Activated T-cell treated with anti-CD3 and anti-CD28 coated beads, Interleukin-2, amount 50 U/mL, for 4 hours (primary cell): ENCODE measurements around the gene HLA-DRB1. TPM values are rescaled to one million over a fixed set of nuclear protein-coding genes. Genes with fewer than 3 reads are reported as not detected.
"Not testable (repeated sequence)": the region's sequence is repeated elsewhere in the genome, so short reads cannot be mapped to it uniquely, and the experiment has no call there.

Source experiments
- ATAC-seq, 2 donors: fragments of 200-7000 bp; cut with Tn5 transposase; one replicate each; pipeline ENCODE4 v1.10.0; 2021
- DNase-seq: peaks from one replicate; pipeline ENCODE4 v3.0.0-alpha.2; 2020
- H3K27me3 Mint-ChIP-seq: one replicate; pipeline ENCODE4 v1.8.0; 2021; ENCODE audit warnings: low read depth, mixed read lengths
- H3K36me3 Mint-ChIP-seq: one replicate; pipeline ENCODE4 v1.8.0; 2022; ENCODE audit warnings: mixed read lengths; ENCODE audit not compliant: insufficient read depth
- H3K4me1 Mint-ChIP-seq: one replicate; pipeline ENCODE4 v1.8.0; 2021; ENCODE audit warnings: low read depth, mixed read lengths
- H3K4me3 Mint-ChIP-seq: one replicate; pipeline ENCODE4 v1.8.0; 2021; ENCODE audit warnings: mild to moderate bottlenecking, moderate library complexity, mixed read lengths
- H3K9me3 Mint-ChIP-seq: one replicate; pipeline ENCODE4 v1.8.0; 2021; ENCODE audit warnings: mixed read lengths
- total RNA-seq, 3 donors: library from RNA; stranded (reverse); gene quantifications; one replicate each; pipeline ENCODE4 v1.2.1, GENCODE V29; 2021

Gene HLA-DRB1
- total RNA-seq, 3 donors from 2014 or later: 6.4 to 15.0 (median 11.3) TPM

DNA sequence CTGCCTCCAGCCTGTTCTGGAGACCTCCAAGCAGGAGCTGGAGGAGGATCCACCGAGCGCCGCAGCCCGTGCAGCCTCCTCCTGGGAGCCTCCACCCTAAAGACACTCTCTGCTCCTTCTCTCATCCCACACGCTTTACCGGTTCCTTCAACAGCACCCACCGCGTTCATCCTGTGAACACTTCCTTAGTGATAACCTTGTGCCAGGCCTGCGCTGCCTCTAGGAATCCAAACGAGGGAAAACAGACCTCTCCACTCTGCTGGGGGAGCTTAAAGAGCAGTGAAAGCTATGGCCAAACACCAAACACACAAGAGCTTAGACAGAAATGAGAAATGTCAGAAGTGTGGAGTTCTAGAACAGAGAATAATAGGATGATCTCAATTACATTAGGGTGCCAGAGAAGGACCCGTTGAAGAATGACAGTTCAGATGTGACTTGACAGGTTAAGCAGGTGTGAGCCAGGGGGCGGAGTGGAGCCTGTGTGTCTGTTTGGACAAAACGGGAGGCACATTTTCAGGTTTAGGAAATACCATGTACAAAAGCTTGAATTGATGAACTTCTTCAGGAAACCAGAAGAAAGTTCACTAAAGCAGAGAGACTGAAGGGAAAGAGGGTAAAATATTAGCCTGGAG is 31.1 kb downstream of the HLA-DRB1 start:
- no peak for DNase-seq

DNA sequence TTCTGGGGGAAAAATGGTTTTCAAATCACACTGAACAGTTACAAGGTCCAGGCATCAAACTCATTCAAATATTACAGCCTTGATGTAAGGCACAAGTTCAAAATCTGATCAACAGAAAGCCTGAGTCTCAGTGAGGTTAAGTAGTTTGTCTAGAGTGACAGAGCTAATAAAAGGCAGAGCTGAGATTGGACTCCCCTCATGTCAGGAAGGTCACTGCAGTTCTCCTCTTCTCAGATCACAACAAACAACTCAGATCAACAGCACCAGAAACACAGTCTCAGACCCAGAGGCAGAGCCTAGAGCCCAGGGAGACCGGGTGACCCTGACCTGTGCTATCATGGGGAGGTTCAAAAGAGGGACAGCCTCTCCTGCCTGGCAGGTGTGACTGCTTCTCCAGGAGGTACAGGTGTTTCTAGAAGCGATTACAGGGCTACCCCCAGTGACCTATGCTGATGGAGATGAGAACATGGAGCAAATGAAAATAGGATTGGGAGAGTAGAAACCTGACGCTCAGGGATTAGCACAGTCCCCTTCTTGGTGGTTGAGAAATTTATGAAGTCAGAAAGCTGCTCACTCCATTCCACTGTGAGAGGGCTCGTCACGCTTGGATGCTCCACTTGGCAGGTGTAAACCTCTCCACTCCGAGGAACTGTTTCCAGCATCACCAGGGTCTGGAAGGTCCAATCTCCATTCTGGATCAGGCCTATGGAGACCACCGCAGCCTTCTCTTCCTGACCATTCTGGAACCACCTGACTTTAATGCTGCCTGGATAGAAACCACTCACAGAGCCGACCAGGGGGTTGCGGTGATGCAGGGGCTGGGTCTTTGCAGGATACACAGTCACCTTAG is 35.3 kb downstream of the HLA-DRB1 start:
- no peak for DNase-seq
- Mint-ChIP-seq H3K27me3 (peaks cover 7% of the 10 kb centered on the region), H3K4me3 (no peak overlapping the region), H3K9me3 (no peaks in the 10 kb centered on the region), H3K4me1 (no peaks in the 10 kb centered on the region), H3K36me3 (no peaks in the 10 kb centered on the region)
- ATAC-seq: no peak

More for the DNA sequence above, 31.1 kb downstream of the HLA-DRB1 start:
- no peaks in the 10 kb centered on the region for H3K4me1 Mint-ChIP-seq
- H3K9me3 Mint-ChIP-seq: no peaks in the 10 kb centered on the region
- H3K4me3 Mint-ChIP-seq: peak overlapping the region; percentile 45
- H3K36me3 Mint-ChIP-seq: no peaks in the 10 kb centered on the region
- peaks cover 3% of the 10 kb centered on the region for H3K27me3 Mint-ChIP-seq
- no peak for ATAC-seq

- ATAC-seq (no peak), DNase-seq (no peak)
- Mint-ChIP-seq H3K4me1 (no peaks in the 10 kb centered on the region), H3K27me3 (peaks cover 6% of the 10 kb centered on the region), H3K36me3 (no peaks in the 10 kb centered on the region), H3K4me3 (no peak overlapping the region), H3K9me3 (no peaks in the 10 kb centered on the region)
Observed at GRCh38 chr6:32553037-32553742, 36.5 kb downstream of the HLA-DRB1 start.

- DNase-seq (no peak), ATAC-seq (no peak)
- Mint-ChIP-seq H3K36me3 (no peaks in the 10 kb centered on the region), H3K27me3 (peaks cover 6% of the 10 kb centered on the region), H3K4me1 (no peaks in the 10 kb centered on the region), H3K4me3 (no peak overlapping the region), H3K9me3 (no peaks in the 10 kb centered on the region)
Observed at GRCh38 chr6:32551410-32551809, 38.2 kb downstream of the HLA-DRB1 start.

- Mint-ChIP-seq H3K4me1 (no peaks in the 10 kb centered on the region), H3K4me3 (no peak overlapping the region), H3K9me3 (peaks cover 8% of the 10 kb centered on the region), H3K36me3 (no peaks in the 10 kb centered on the region), H3K27me3 (peaks cover 5% of the 10 kb centered on the region)
- no peak for DNase-seq
- no peak for ATAC-seq
Observed at GRCh38 chr6:32539839-32540238, 49.8 kb downstream of the HLA-DRB1 start.

GRCh38 chr6:32530431-32530793 is 59.2 kb downstream of the HLA-DRB1 start:
- not testable (repeated sequence) for H3K4me3 Mint-ChIP-seq, H3K4me1 Mint-ChIP-seq, ATAC-seq, H3K9me3 Mint-ChIP-seq, DNase-seq, H3K27me3 Mint-ChIP-seq, H3K36me3 Mint-ChIP-seq

GRCh38 chr6:32529697-32530430 is 59.8 kb downstream of the HLA-DRB1 start, which contains the start of gene HLA-DRB5:
TSS of gene HLA-DRB5 (minus strand) at chr6:32530287. CDS start at chr6:32530224, 63 bp downstream.
- no peaks in the 10 kb centered on the region for H3K9me3 Mint-ChIP-seq

More at GRCh38 chr6:32529697-32530430, 59.8 kb downstream of the HLA-DRB1 start, which contains the start of gene HLA-DRB5:
- Mint-ChIP-seq H3K36me3 (no peaks in the 10 kb centered on the region), H3K4me3 (peak within 1 kb of the TSS; percentile 70), H3K27me3 (no peaks in the 10 kb centered on the region), H3K4me1 (peaks cover 7% of the 10 kb centered on the region)
- DNase-seq (no peak), ATAC-seq (peak; percentile 48 to 61)

Other genes starting within 250 kb of the HLA-DRB1 start
- gene TSBP1, start 217.9 kb downstream of the HLA-DRB1 start, total RNA-seq: not detected
- not detected for gene BTNL2, start 182.7 kb downstream of the HLA-DRB1 start, total RNA-seq
- 10 to 100 TPM; 14.2 to 37.3 (median 18.4) TPM for gene HLA-DRA, start 150.0 kb downstream of the HLA-DRB1 start, total RNA-seq
- 1 to 10 TPM; 1.1 to 6.0 (median 2.5) TPM for gene HLA-DRB5, start 59.6 kb downstream of the HLA-DRB1 start, total RNA-seq
- gene HLA-DQA1, start 47.6 kb upstream of the HLA-DRB1 start, total RNA-seq: 10 to 100 TPM in 1 of 3 donors, 1 to 10 TPM in 2; 6.6 to 13.1 (median 6.7) TPM
- 10 to 100 TPM in 1 of 3 donors, 1 to 10 TPM in 2; 3.8 to 12.5 (median 6.2) TPM for gene HLA-DQB1, start 76.8 kb upstream of the HLA-DRB1 start, total RNA-seq
- gene HLA-DQA2, start 151.5 kb upstream of the HLA-DRB1 start, total RNA-seq: under 1 TPM in 2 of 3 donors, not detected in 1; 0.41 to 0.50 TPM
- gene HLA-DQB2, start 173.7 kb upstream of the HLA-DRB1 start, total RNA-seq: under 1 TPM in 2 of 3 donors, not detected in 1; 0.56 to 0.82 TPM
- 1 to 10 TPM in 2 of 3 donors, under 1 TPM in 1; 0.82 to 2.0 (median 1.2) TPM for gene HLA-DOB, start 227.2 kb upstream of the HLA-DRB1 start, total RNA-seq
- gene TAP2, start 248.9 kb upstream of the HLA-DRB1 start, total RNA-seq: 100 to 1,000 TPM; 288 to 334 (median 305) TPM